DND-41 (cell line): ENCODE data around the gene HHLA2.

Experiments
- CTCF ChIP-seq: IDR thresholded peaks from 2 replicates; pipeline ENCODE4 v1.5.1; 2012; ENCODE audit warnings: borderline replicate concordance, low read length, moderate library complexity, mild to moderate bottlenecking; ENCODE audit not compliant: poor library complexity, severe bottlenecking; ENCODE audit errors: extremely low read depth
- EZH2 ChIP-seq: IDR thresholded peaks from 3 replicates; pipeline ENCODE4 v1.6.1; 2012; ENCODE audit warnings: borderline replicate concordance, low read depth, mild to moderate bottlenecking, moderate library complexity, low read length, inconsistent platforms; ENCODE audit not compliant: severe bottlenecking

- TF ChIP-seq CTCF (no peak), EZH2 (no peak)
These were observed 12.4 kb upstream of the HHLA2 start for GRCh38 chr3:108283989-108284388.
